Choroid plexus epithelial cell (primary cell): ENCODE results near the gene TBX1.

Experiments
- DNase-seq: peaks from one replicate; pipeline ENCODE4 v3.0.0-alpha.2; 2010; ENCODE audit warnings: low read depth
- H3K4me3 ChIP-seq: 2 replicates; pipeline ENCODE4 v1.5.1; 2011; ENCODE audit warnings: low read depth, mild to moderate bottlenecking, control low read depth, low read length, moderate library complexity
- TF ChIP-seq, protein P1 (sequence below): conservative IDR thresholded peaks from 2 replicates; pipeline ENCODE4 v1.5.1; 2011; ENCODE audit warnings: low read depth, mild to moderate bottlenecking, control low read depth, inconsistent platforms, low read length, moderate library complexity

TBX1 gene

DNA sequence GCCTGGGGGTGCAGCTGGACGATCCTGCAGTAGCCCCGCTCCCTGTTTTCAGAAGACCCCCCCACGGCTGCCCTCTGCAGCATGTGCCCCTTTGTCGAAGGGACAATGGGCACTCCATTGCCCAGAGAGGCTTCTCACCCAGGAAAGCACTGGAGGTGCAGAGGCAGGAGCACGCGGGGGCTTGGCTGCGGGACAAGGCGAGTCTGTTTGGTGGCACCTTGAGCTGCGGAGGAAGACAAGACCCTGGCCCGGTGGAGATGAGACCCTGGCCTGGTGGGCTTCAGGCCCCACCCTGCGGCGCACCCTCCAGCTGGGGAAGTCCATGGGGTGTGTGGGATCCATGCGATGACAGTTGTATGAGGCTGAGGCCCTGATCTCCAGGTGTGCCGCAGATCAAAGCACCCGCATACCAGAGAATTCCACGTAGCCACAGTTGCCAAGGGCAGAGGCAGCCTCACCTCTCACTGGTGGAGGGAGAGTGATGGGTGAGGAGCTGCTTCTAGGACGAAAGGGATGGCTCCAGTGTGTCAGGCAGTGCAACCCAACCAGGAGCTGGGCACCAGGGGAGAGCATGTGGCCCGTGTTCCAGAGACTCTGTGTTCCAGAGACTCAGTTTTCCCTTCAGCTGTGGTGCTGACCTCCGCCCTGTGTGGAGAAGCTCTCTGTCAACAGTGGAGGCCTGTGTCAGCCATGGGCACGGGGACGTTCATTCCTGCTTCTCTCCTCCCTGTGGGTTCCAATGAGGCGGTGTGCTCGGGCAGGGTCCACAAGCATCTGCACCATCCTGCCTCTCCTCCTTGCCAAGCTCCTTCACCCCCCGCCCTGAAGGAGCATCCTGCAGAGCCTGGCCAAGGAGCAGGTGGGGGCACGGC is 10.0 kb downstream of the TBX1 start:
- H3K4me3 ChIP-seq: no peak overlapping the region
- TF ChIP-seq, protein P1, sequence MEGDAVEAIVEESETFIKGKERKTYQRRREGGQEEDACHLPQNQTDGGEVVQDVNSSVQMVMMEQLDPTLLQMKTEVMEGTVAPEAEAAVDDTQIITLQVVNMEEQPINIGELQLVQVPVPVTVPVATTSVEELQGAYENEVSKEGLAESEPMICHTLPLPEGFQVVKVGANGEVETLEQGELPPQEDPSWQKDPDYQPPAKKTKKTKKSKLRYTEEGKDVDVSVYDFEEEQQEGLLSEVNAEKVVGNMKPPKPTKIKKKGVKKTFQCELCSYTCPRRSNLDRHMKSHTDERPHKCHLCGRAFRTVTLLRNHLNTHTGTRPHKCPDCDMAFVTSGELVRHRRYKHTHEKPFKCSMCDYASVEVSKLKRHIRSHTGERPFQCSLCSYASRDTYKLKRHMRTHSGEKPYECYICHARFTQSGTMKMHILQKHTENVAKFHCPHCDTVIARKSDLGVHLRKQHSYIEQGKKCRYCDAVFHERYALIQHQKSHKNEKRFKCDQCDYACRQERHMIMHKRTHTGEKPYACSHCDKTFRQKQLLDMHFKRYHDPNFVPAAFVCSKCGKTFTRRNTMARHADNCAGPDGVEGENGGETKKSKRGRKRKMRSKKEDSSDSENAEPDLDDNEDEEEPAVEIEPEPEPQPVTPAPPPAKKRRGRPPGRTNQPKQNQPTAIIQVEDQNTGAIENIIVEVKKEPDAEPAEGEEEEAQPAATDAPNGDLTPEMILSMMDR: no peak
- no peak for DNase-seq

DNA sequence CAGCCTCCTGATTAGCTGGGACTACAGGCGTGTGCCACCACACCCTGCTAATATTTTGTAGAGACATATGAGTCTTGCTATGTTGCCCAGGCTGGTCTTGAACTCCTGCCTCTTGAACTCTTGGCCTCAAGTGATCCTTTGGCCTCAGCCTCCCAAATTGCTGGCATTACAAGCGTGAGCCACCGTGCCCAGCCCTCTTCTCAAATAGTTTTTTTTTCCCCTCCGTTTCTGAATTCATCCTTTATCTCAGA is 11.8 kb downstream of the TBX1 start:
- TF ChIP-seq, protein P1: no peak
- DNase-seq: no peak
- H3K4me3 ChIP-seq: no peak overlapping the region

DNA sequence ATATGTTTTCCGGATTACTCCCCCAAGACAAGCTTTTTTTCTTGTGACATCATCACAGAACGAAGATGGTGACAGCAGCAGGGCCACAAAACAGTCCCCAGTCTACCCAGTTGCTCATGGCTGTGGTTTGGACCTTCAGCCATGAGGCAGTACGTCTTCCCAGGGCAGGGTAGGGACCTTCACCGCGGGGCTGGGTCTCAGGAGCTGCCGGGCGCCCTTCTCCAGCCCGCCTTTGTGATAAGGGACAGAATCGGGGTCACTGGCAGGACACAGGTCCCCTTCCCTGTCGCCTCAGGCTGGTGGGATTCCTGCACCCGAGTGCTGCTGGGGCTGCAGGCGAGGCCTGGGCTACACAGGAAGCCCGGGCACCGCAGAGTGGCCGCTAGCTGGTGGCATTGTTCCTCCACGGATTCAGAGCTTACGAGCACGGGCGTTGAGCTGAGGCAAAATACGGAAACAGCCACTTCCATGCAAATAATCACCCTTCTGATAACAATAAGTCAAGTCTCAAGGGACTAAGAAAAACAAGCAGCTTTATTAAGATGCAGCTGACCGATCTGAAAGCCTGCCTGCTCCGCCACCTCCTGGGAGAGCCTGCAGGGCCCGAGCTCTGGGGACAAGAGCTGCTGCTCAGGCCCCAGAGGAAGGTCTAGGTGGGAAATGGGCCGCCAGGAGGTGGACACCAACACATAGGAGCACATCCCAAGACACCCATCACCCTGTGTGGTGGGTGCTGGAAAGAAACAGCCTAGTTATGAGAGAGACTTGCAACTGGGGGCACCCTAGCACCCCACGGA is 12.3 kb downstream of the TBX1 start:
- no peak overlapping the region for H3K4me3 ChIP-seq
- no peak for DNase-seq
- TF ChIP-seq, protein P1: no peak

DNA sequence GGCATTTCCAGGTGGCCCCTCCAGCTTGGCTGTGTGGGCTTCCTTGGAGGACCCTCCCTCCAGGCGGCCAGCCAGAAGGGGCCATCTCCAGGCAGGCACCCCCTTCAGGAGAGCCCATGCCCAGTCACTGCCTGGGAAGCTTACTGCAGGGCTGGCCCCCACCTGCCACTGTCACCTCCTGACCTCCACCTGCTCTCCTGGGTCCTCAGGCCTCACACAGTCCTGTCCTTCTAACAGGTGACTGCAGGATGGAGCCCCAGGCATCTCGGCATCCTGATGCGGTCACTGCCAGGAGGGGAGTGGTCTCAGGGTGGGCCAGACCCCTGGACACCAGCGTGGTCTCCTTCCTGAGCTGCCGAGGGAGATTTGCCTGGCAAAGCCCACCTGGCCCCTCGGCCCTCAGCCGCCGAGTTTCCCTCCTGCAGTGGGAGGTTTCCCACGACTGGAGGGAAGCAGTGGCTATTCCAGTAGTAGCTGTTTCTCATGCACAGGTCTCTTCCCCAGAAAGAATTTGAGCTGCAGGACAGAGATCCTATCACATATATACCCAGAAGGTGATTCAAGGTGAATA is 13.0 kb downstream of the TBX1 start:
- TF ChIP-seq, protein P1: no peak
- no peak overlapping the region for H3K4me3 ChIP-seq
- no peak for DNase-seq

DNA sequence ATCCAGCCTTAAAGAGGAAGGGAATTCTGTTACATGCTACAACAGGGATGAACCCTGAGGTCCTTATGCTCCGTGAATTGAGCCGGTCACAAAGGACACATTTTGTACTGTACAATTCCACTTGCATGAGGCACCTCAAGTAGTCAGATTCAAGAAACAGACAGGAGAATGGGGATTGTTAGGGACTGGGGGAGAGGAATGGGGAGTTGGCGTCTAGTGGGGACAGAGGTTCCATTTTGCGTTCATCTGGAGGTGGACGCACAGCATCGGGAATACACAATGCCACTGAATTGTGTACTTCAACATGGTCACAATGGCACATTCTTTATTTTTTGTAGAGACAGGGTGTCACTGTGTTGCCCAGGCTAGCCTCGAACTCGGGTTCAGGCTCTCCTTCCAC is 14.1 kb downstream of the TBX1 start:
- H3K4me3 ChIP-seq: no peak overlapping the region
- no peak for DNase-seq
- TF ChIP-seq, protein P1: no peak

DNA sequence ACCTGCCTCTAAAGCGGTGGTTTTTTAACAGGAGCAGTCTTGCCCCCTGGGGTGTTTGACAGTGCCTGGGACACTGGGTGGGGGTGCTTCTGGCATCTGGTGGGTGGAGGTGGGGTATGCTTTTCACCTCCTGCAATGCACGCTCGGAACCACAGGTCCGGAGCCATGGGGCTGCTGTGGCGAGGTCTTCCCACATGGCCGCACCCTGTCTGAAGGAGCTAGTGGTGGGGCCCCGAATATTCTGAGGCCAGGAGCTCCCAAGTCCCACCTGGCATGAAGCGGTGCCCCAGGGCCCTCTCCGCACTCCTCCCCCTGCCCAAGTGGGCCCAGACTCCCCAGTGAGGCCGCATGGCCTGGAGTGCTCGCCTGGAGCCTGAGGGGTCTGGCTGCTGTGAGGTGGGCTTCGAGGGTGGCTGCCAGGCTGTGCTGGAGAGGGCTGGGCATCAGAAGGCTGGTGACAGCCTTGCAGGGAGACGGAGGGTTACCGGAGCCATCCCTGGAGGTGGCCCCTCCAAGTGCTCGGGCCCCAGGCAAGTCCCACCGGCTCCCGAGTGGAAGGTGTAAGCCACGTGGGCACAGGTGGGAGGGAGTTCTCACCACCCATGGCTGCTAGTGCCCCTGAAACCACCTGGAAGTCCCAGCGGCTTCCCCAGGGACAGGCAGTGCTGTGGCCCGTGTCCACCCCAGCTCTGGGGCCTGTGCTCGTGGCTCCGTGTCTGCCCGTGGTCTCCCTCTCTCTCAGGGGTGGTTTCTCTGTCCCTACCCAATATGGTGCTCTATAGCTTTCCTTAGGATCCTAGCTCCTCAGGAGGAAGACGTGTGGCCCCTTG is 15.1 kb downstream of the TBX1 start:
- DNase-seq: no peak
- no peak overlapping the region for H3K4me3 ChIP-seq
- TF ChIP-seq, protein P1: no peak
